PC-3 (cell line): Measurements from ENCODE around the gene TLDC2.

Source experiments
- EZH2 ChIP-seq: fragments of 300-600 bp; sonication (generic); IDR thresholded peaks from one replicate; pipeline ENCODE4 v1.6.1; 2017; ENCODE audit warnings: antibody characterized with exemption, mild to moderate bottlenecking, low read length; ENCODE audit not compliant: unreplicated experiment
- EZH2phosphoT487 ChIP-seq: fragments of 300-600 bp; sonication (generic); IDR thresholded peaks from 2 replicates; pipeline ENCODE4 v1.6.1; 2018; ENCODE audit warnings: mild to moderate bottlenecking, antibody characterized with exemption, low read length, borderline replicate concordance
- TF ChIP-seq, protein P1 (sequence below): fragments of 300-600 bp; sonication (generic); conservative IDR thresholded peaks from 2 replicates; pipeline ENCODE4 v1.5.1; 2017; ENCODE audit warnings: antibody characterized with exemption, low read depth, mild to moderate bottlenecking, low read length

DNA sequence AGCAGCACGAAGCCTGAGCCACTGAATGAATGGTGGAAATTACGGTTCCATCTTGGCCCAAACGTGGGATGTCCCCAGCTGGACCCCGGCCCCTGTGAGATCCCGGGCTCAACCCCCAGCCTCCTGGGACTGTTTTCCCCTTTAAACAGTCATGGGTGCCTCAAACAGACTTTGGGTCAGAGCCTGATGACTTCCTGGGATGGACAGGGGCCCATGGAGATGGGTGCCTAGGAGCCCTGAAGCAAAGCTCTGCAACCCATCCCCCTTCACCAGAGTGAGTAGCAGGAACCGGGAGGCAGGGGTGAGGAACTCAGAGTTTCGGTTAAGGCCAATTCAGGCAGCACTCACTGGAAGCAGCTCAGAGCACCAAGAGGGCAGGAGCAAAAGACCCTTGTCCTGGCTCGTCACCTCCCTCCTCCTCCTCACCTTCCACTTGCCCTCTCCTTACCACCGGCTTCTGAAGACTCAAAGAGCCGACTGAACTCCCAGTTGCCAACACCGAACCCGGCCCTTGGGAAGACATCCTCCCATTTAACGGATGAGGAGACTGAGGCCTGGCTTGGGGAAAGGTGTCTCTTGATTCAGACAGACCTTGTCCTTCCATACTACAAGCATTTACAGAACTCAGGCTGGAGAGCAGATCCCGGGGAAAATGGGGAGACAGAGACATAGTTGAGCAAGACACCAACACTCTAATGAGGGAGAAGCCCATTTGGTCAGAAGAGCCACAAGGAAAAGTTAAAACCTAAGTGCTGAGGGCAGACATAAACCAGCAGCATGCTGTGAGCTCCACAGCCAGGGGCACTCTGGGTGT, 14.9 kb upstream of the TLDC2 start:
- TF ChIP-seq, protein P1, sequence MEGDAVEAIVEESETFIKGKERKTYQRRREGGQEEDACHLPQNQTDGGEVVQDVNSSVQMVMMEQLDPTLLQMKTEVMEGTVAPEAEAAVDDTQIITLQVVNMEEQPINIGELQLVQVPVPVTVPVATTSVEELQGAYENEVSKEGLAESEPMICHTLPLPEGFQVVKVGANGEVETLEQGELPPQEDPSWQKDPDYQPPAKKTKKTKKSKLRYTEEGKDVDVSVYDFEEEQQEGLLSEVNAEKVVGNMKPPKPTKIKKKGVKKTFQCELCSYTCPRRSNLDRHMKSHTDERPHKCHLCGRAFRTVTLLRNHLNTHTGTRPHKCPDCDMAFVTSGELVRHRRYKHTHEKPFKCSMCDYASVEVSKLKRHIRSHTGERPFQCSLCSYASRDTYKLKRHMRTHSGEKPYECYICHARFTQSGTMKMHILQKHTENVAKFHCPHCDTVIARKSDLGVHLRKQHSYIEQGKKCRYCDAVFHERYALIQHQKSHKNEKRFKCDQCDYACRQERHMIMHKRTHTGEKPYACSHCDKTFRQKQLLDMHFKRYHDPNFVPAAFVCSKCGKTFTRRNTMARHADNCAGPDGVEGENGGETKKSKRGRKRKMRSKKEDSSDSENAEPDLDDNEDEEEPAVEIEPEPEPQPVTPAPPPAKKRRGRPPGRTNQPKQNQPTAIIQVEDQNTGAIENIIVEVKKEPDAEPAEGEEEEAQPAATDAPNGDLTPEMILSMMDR: no peak
- TF ChIP-seq EZH2 (no peak), EZH2phosphoT487 (no peak)
